Lower leg skin (tissue), 3 donors: ENCODE results near the gene VPS13D.

Source experiments
- POLR2A ChIP-seq, 2 donors: fragments of 450-650 bp; IDR thresholded peaks; one replicate each; pipeline ENCODE4 v1.6.1; 2016 to 2017; ENCODE audit warnings: antibody characterized with exemption in 2 of 2, mild to moderate bottlenecking in 1 of 2, moderate library complexity in 1 of 2
- TF ChIP-seq, protein P1 (sequence below), 3 donors: fragments of 450-650 bp; IDR thresholded peaks; one replicate each; pipeline ENCODE4 v1.5.1; 2016; ENCODE audit warnings: antibody characterized with exemption in 3 of 3, mild to moderate bottlenecking in 3 of 3, moderate library complexity in 2 of 3

GRCh38 chr1:12442217-12442616 is 212.4 kb downstream of the VPS13D start:
- TF ChIP-seq, protein P1, sequence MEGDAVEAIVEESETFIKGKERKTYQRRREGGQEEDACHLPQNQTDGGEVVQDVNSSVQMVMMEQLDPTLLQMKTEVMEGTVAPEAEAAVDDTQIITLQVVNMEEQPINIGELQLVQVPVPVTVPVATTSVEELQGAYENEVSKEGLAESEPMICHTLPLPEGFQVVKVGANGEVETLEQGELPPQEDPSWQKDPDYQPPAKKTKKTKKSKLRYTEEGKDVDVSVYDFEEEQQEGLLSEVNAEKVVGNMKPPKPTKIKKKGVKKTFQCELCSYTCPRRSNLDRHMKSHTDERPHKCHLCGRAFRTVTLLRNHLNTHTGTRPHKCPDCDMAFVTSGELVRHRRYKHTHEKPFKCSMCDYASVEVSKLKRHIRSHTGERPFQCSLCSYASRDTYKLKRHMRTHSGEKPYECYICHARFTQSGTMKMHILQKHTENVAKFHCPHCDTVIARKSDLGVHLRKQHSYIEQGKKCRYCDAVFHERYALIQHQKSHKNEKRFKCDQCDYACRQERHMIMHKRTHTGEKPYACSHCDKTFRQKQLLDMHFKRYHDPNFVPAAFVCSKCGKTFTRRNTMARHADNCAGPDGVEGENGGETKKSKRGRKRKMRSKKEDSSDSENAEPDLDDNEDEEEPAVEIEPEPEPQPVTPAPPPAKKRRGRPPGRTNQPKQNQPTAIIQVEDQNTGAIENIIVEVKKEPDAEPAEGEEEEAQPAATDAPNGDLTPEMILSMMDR (IDR thresholded peaks at IDR 0.05): no peak
- TF ChIP-seq POLR2A (IDR thresholded peaks at IDR 0.05): no peak
